HUES6 (cell line): ENCODE data around the gene PRM3.

Experiments
- H3K27ac ChIP-seq: 2 replicates; pipeline ENCODE4 v1.7.0; 2013; ENCODE audit warnings: low read depth, mild to moderate bottlenecking, low read length, inconsistent platforms
- H3K27me3 ChIP-seq: 2 replicates; pipeline ENCODE4 v1.6.1; 2013; ENCODE audit warnings: low read length; ENCODE audit not compliant: control insufficient read depth, insufficient read depth
- H3K36me3 ChIP-seq: 2 replicates; pipeline ENCODE4 v1.6.1; 2013; ENCODE audit warnings: low read length; ENCODE audit not compliant: control insufficient read depth, insufficient read depth
- H3K4me1 ChIP-seq: 2 replicates; pipeline ENCODE4 v1.6.1; 2013; ENCODE audit warnings: low read length; ENCODE audit not compliant: control insufficient read depth, insufficient read depth
- H3K4me3 ChIP-seq: 2 replicates; pipeline ENCODE4 v1.5.1; 2013; ENCODE audit warnings: low read depth, low read length
- H3K9ac ChIP-seq: one replicate; pipeline ENCODE4 v1.6.1; 2013; ENCODE audit warnings: mild to moderate bottlenecking, low read length
- H3K9me3 ChIP-seq: 2 replicates; pipeline ENCODE4 v1.6.1; 2013; ENCODE audit warnings: low read depth, low read length; ENCODE audit not compliant: control insufficient read depth, insufficient read depth

The PRM3 gene

GRCh38 chr16:11248133-11248532 is 25.3 kb downstream of the PRM3 start:
- H3K4me3 ChIP-seq, result no peak overlapping the region
- no peak overlapping the region for H3K9ac ChIP-seq
- no peaks in the 10 kb centered on the region for H3K9me3 ChIP-seq
- H3K36me3 ChIP-seq, result peaks cover 5% of the 10 kb centered on the region; the same call in 1 of the 2 replicates
- H3K4me1 ChIP-seq, result peaks cover 4% of the 10 kb centered on the region; the same call in 1 of the 2 replicates
- H3K27me3 ChIP-seq, result no peaks in the 10 kb centered on the region; the same call in 1 of the 2 replicates
- no peak overlapping the region for H3K27ac ChIP-seq

GRCh38 chr16:11245988-11246387 is 27.4 kb downstream of the PRM3 start:
- Histone ChIP-seq H3K27me3 (no peaks in the 10 kb centered on the region; the same call in 1 of the 2 replicates), H3K9me3 (no peaks in the 10 kb centered on the region), H3K27ac (no peak overlapping the region), H3K9ac (no peak overlapping the region), H3K4me3 (no peak overlapping the region), H3K36me3 (no peaks in the 10 kb centered on the region), H3K4me1 (peaks cover 4% of the 10 kb centered on the region; the same call in 1 of the 2 replicates)

- no peaks in the 10 kb centered on the region for H3K36me3 ChIP-seq
- no peaks in the 10 kb centered on the region; the same call in 1 of the 2 replicates for H3K27me3 ChIP-seq
- H3K27ac ChIP-seq, result no peak overlapping the region
- no peak overlapping the region for H3K4me3 ChIP-seq
- peaks cover 4% of the 10 kb centered on the region; the same call in 1 of the 2 replicates for H3K4me1 ChIP-seq
- H3K9ac ChIP-seq, result no peak overlapping the region
- no peaks in the 10 kb centered on the region for H3K9me3 ChIP-seq
Measured at GRCh38 chr16:11245222-11245737, 28.1 kb downstream of the PRM3 start.

GRCh38 chr16:11242658-11243057 is 30.8 kb downstream of the PRM3 start:
- no peak overlapping the region for H3K4me3 ChIP-seq
- 0 out of 2 replicates have a peak, but pooled peaks cover 3% of the 10 kb centered on the region for H3K9me3 ChIP-seq
- no peaks in the 10 kb centered on the region for H3K4me1 ChIP-seq
- H3K9ac ChIP-seq, result no peak overlapping the region
- H3K27me3 ChIP-seq, result no peaks in the 10 kb centered on the region; the same call in 1 of the 2 replicates
- no peaks in the 10 kb centered on the region for H3K36me3 ChIP-seq
- no peak overlapping the region for H3K27ac ChIP-seq

- H3K9me3 ChIP-seq, result 0 out of 2 replicates have a peak, but pooled peaks cover 3% of the 10 kb centered on the region
- H3K9ac ChIP-seq, result no peak overlapping the region
- no peaks in the 10 kb centered on the region; the same call in 1 of the 2 replicates for H3K27me3 ChIP-seq
- H3K27ac ChIP-seq, result no peak overlapping the region
- H3K36me3 ChIP-seq, result no peaks in the 10 kb centered on the region
- H3K4me1 ChIP-seq, result no peaks in the 10 kb centered on the region
- H3K4me3 ChIP-seq, result no peak overlapping the region
Measured at GRCh38 chr16:11241480-11242204, 31.8 kb downstream of the PRM3 start.

GRCh38 chr16:11240636-11241473 is 32.6 kb downstream of the PRM3 start:
- H3K36me3 ChIP-seq, result no peaks in the 10 kb centered on the region
- no peak overlapping the region for H3K4me3 ChIP-seq
- 0 out of 2 replicates have a peak, but pooled peaks cover 3% of the 10 kb centered on the region for H3K9me3 ChIP-seq
- H3K27ac ChIP-seq, result no peak overlapping the region
- no peaks in the 10 kb centered on the region for H3K4me1 ChIP-seq
- H3K27me3 ChIP-seq, result no peaks in the 10 kb centered on the region; the same call in 1 of the 2 replicates
- no peak overlapping the region for H3K9ac ChIP-seq

GRCh38 chr16:11239644-11240632 is 33.5 kb downstream of the PRM3 start:
- Histone ChIP-seq H3K4me1 (no peaks in the 10 kb centered on the region), H3K4me3 (no peak overlapping the region), H3K9ac (no peak overlapping the region), H3K27ac (no peak overlapping the region), H3K27me3 (no peaks in the 10 kb centered on the region; the same call in 1 of the 2 replicates), H3K36me3 (no peaks in the 10 kb centered on the region), H3K9me3 (0 out of 2 replicates have a peak, but pooled peaks cover 3% of the 10 kb centered on the region)

GRCh38 chr16:11238272-11239202 is 34.9 kb downstream of the PRM3 start:
- Histone ChIP-seq H3K4me1 (no peaks in the 10 kb centered on the region), H3K9me3 (0 out of 2 replicates have a peak, but pooled peaks cover 3% of the 10 kb centered on the region), H3K9ac (no peak overlapping the region)

GRCh38 chr16:11236461-11237254 is 36.8 kb downstream of the PRM3 start:
- Histone ChIP-seq H3K9me3 (0 out of 2 replicates have a peak, but pooled peaks cover 3% of the 10 kb centered on the region), H3K9ac (no peak overlapping the region), H3K36me3 (no peaks in the 10 kb centered on the region), H3K27ac (no peak overlapping the region), H3K4me3 (no peak overlapping the region), H3K27me3 (no peaks in the 10 kb centered on the region), H3K4me1 (peaks cover 3% of the 10 kb centered on the region; the same call in 1 of the 2 replicates)

More at GRCh38 chr16:11238272-11239202, 34.9 kb downstream of the PRM3 start:
- H3K27ac ChIP-seq, result no peak overlapping the region
- H3K36me3 ChIP-seq, result no peaks in the 10 kb centered on the region
- H3K27me3 ChIP-seq, result no peaks in the 10 kb centered on the region
- no peak overlapping the region for H3K4me3 ChIP-seq
